PC-9 (cell line): ENCODE measurements around the gene CLMN. TPM values are rescaled to one million over a fixed set of nuclear protein-coding genes. Genes with fewer than 3 reads are reported as not detected.

ENCODE experiments used
- BruUV-seq: library from RNA; stranded (reverse); fragments of 400-500 nt; replicated peaks from 2 replicates; lab custom pipeline; 2021; lab: Mats Ljungman, UMichigan
- CTCF ChIA-PET: fragments of 300-600 bp; sonication (Branson Sonifier 250); formaldehyde crosslinking; loops from one replicate; lab custom pipeline; 2022; ENCODE audit warnings: antibody characterized with exemption; lab: Charles Lee
- POLR2A ChIA-PET: fragments of 300-600 bp; sonication (Branson Sonifier 250); formaldehyde crosslinking; loops from one replicate; lab custom pipeline; 2022; ENCODE audit warnings: antibody characterized with exemption; ENCODE audit not compliant: unreplicated experiment; lab: Charles Lee
- DNase-seq, 2 experiments: peaks; one replicate each; pipeline versions ENCODE4 v3.0.0 to v3.0.0-alpha.2; 2015 to 2022; ENCODE audit warnings: mixed read lengths in 1 of 2
- H2AFZ ChIP-seq: fragments of 200-600 bp; sonication (generic); 2 replicates; pipeline ENCODE4 v1.8.1; 2017; ENCODE audit warnings: antibody characterized with exemption
- H3F3A ChIP-seq: fragments of 200-600 bp; sonication (generic); 2 replicates; pipeline ENCODE4 v1.8.1; 2017; ENCODE audit warnings: antibody characterized with exemption, mild to moderate bottlenecking, low read depth; ENCODE audit not compliant: insufficient read depth
- H3K27ac ChIP-seq: fragments of 200-600 bp; sonication (generic); 2 replicates; pipeline ENCODE4 v1.6.1; 2016; ENCODE audit warnings: mixed run types
- H3K27me3 ChIP-seq: fragments of 200-600 bp; sonication (generic); 2 replicates; pipeline ENCODE4 v1.6.1; 2016; ENCODE audit warnings: low read depth, mixed run types; ENCODE audit not compliant: insufficient read depth
- H3K36me3 ChIP-seq: fragments of 200-600 bp; sonication (generic); 2 replicates; pipeline ENCODE4 v1.6.1; 2016; ENCODE audit warnings: low read depth, mixed run types
- H3K4me1 ChIP-seq: fragments of 200-600 bp; sonication (generic); replicated peaks from 2 replicates; pipeline ENCODE4 v1.6.1; 2016; ENCODE audit warnings: mixed run types; ENCODE audit not compliant: insufficient read depth
- H3K4me2 ChIP-seq: fragments of 200-600 bp; sonication (generic); 2 replicates; pipeline ENCODE4 v1.6.1; 2017; ENCODE audit warnings: mixed run types
- H3K4me3 ChIP-seq: fragments of 200-600 bp; sonication (generic); 2 replicates; pipeline ENCODE4 v1.6.1; 2016; ENCODE audit warnings: mixed run types
- H3K79me2 ChIP-seq: fragments of 200-600 bp; sonication (generic); 2 replicates; pipeline ENCODE4 v1.6.1; 2017; ENCODE audit warnings: low read depth, mixed run types
- H3K9me2 ChIP-seq: fragments of 200-600 bp; sonication (generic); 2 replicates; pipeline ENCODE4 v1.8.1; 2017; ENCODE audit warnings: mild to moderate bottlenecking; ENCODE audit not compliant: insufficient read depth
- H3K9me3 ChIP-seq: fragments of 200-600 bp; sonication (generic); 2 replicates; pipeline ENCODE4 v1.8.1; 2016; ENCODE audit warnings: low read depth; ENCODE audit not compliant: insufficient read depth
- H4K20me1 ChIP-seq: fragments of 200-600 bp; sonication (generic); 2 replicates; pipeline ENCODE4 v1.8.1; 2017; ENCODE audit not compliant: insufficient read depth
- EZH2 ChIP-seq: fragments of 200-600 bp; sonication (generic); IDR thresholded peaks from 2 replicates; pipeline ENCODE4 v1.8.0; 2017; ENCODE audit warnings: antibody characterized with exemption, low read depth
- intact Hi-C: fragments of 100-400 bp; cut with micrococcal nuclease; formaldehyde crosslinking; loops from one replicate; pipeline ENCODE4 v1.10.0; 2022; ENCODE audit not compliant: unreplicated experiment
- total RNA-seq: library from RNA; stranded (reverse); gene quantifications from 2 replicates; pipeline ENCODE4 v1.2.3, GENCODE V29; 2021
- TF ChIP-seq, protein P1 (sequence below): fragments of 200-600 bp; sonication (generic); conservative IDR thresholded peaks from 2 replicates; pipeline ENCODE4 v1.6.1; 2017; ENCODE audit warnings: mixed run types, antibody characterized with exemption, mild to moderate bottlenecking, moderate library complexity

The CLMN gene
- total RNA-seq, 1 experiment from 2014 or later = 15.8 TPM

DNA sequence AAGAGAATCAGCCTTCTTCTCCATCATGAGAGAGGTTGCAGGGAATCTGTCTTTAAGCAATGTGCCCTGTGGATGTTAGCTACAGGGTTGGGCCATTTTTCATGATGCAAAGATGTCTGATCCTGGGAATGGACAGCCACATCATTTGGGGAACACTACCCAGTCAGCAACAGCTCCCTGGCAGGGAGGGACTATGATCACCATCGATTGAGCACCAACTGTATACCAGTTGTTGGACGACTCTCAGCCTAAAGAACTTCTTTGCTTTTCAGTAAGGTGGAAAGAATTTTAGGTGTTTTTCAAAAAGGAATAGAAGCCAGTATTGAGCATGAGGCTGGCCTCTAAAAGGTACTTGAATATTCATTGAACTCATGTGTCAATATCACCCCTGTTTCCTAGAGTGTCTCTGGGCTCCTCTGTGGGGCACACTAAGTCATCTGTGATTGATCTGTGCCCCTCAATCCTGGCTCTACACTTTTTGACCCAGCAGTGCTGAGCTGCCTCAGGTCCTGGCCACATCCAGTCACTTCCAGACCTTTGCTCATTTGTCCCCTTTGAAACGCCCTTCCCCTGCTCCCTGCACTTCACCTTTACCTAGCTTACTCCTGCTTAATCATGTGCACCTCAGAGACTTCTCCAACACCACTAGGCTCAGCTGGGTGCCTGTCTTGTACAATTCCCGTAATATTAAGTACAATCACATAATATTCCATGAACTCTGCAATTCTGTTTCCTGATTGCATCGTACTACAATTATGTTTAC, 2.2 kb upstream of the CLMN start:
- intact Hi-C loops = no loop called here
- H3K4me1 ChIP-seq = peaks cover 40% of the 10 kb centered on the region

DNA sequence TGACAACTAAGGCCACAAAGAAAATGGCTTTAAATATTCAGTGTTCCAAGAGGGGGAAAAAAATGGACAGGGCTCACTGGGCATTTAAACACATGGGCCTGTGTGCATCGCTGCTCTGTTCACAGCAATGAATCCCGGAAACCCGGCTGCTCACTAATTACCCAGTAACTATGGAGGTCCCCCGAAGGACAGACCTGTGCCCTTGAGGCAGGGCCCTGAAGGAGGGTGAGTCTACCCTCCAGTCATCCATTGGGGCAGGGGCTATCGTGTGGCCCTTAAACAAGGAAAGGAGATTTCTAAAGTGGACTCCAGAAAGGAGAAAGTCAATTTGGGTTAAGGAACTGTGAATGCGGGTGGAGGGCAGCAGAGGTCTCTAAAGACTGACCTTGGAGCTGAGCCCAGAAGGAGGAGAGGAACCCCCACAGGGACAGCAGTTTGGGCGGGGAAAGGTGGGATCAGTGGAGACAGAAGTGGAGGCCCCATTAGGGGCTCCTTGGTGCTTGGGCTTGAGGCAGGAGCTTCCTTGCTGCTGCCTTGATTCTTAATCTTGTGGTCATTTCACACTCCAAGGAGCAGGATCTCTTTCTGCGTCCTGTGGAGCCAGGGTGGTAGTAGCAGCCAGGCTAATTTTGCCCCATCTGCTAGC, 1.4 kb upstream of the CLMN start:
- peaks cover 21% of the 10 kb centered on the region for H3K79me2 ChIP-seq
- CTCF ChIA-PET = no interaction called here
- H3K27ac ChIP-seq = no peak overlapping the region
- TF ChIP-seq, protein P1, sequence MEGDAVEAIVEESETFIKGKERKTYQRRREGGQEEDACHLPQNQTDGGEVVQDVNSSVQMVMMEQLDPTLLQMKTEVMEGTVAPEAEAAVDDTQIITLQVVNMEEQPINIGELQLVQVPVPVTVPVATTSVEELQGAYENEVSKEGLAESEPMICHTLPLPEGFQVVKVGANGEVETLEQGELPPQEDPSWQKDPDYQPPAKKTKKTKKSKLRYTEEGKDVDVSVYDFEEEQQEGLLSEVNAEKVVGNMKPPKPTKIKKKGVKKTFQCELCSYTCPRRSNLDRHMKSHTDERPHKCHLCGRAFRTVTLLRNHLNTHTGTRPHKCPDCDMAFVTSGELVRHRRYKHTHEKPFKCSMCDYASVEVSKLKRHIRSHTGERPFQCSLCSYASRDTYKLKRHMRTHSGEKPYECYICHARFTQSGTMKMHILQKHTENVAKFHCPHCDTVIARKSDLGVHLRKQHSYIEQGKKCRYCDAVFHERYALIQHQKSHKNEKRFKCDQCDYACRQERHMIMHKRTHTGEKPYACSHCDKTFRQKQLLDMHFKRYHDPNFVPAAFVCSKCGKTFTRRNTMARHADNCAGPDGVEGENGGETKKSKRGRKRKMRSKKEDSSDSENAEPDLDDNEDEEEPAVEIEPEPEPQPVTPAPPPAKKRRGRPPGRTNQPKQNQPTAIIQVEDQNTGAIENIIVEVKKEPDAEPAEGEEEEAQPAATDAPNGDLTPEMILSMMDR = no peak
- no peak for TF ChIP-seq EZH2
- no peaks in the 10 kb centered on the region for H3K9me3 ChIP-seq
- H3K4me3 ChIP-seq = no peak overlapping the region
- H3K4me2 ChIP-seq = peak overlapping the region; percentile 81; the same call in 1 of the 2 replicates
- H3K9me2 ChIP-seq = no peaks in the 10 kb centered on the region
- peaks cover 43% of the 10 kb centered on the region for H3K4me1 ChIP-seq
- no peak overlapping the region for H2AFZ ChIP-seq
- intact Hi-C loops = no loop called here
- no TSS peak for BruUV-seq
- no peaks in the 10 kb centered on the region for H3K27me3 ChIP-seq
- peaks cover 16% of the 10 kb centered on the region; the same call in 1 of the 2 replicates for H3F3A ChIP-seq
- no peaks in the 10 kb centered on the region for H4K20me1 ChIP-seq
- POLR2A ChIA-PET = no interaction called here
- no peaks in the 10 kb centered on the region for H3K36me3 ChIP-seq
- DNase-seq = no peak

More for the DNA sequence above, 2.2 kb upstream of the CLMN start:
- Histone ChIP-seq H3K4me3 (no peak overlapping the region), H3F3A (peaks cover 16% of the 10 kb centered on the region; the same call in 1 of the 2 replicates), H3K27ac (peak overlapping the region; percentile 88), H3K79me2 (peaks cover 14% of the 10 kb centered on the region), H3K9me3 (no peaks in the 10 kb centered on the region), H3K36me3 (no peaks in the 10 kb centered on the region), H3K9me2 (no peaks in the 10 kb centered on the region), H4K20me1 (no peaks in the 10 kb centered on the region), H2AFZ (no peak overlapping the region), H3K27me3 (no peaks in the 10 kb centered on the region), H3K4me2 (peak overlapping the region; percentile 37)
- DNase-seq = peak in 1 of 2 experiments; percentile 48
- ChIA-PET CTCF (no interaction called here), POLR2A (no interaction called here)
- BruUV-seq = no TSS peak
- no peak for TF ChIP-seq EZH2
- TF ChIP-seq, protein P1 = no peak

DNA sequence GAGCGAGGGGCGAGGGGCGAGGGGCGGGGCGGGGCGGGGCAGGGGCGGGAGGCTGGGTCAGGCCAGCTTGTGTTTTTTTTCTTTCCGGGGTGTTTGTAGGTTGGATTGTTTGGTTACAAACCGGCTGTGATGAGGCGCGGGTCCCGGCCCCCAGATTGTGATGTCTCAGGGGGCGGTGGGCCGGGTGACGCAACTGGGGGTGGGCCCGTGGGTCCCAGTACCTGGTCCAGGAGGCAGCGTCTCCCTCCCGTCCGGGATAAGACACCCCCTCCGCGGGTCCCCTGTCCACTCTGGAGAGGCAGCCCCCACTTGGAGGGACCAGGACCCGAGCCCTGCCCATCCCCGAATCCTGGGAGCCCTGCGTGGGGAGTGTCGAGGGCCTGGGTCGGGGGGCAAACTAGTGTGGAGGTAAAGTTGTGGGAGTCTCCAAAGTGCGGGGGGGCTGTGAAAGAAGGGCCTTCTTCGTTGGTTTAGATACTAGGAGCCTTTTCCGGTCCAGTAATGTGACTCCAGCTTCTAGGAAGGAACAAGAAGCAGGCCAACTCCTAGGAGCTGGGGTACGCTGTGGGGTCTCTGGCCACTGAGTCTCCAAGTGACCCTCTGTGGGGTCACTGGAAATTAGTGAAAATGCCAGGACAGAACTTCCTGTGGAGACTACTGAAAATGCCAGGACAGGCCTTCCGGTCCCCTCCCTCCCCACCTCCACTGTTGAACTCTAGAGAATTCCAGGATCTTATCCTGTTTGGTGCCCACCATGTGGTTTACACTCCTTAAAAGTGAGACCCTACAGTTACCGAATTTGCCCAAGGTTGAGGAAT, 579 bp upstream of the CLMN start:
- H3F3A ChIP-seq = peaks cover 22% of the 10 kb centered on the region
- no peaks in the 10 kb centered on the region for H3K27me3 ChIP-seq
- peaks cover 29% of the 10 kb centered on the region for H3K79me2 ChIP-seq
- intact Hi-C loops = no loop called here
- TF ChIP-seq, protein P1 = no peak
- no peak for TF ChIP-seq EZH2
- H3K36me3 ChIP-seq = no peaks in the 10 kb centered on the region
- no peak overlapping the region for H2AFZ ChIP-seq
- H3K4me1 ChIP-seq = peaks cover 50% of the 10 kb centered on the region
- TSS peak; percentile 54 for BruUV-seq
- H3K9me2 ChIP-seq = no peaks in the 10 kb centered on the region
- peak overlapping the region; percentile 81 for H3K4me2 ChIP-seq
- no peaks in the 10 kb centered on the region for H3K9me3 ChIP-seq
- no peak overlapping the region for H3K27ac ChIP-seq
- H4K20me1 ChIP-seq = no peaks in the 10 kb centered on the region
- CTCF ChIA-PET = no interaction called here
- POLR2A ChIA-PET = no interaction called here
- DNase-seq = no peak
- H3K4me3 ChIP-seq = peak overlapping the region; percentile 56; the same call in 1 of the 2 replicates
